ENCODE results near the gene ITPRIPL1. TPM values are rescaled to one million over a fixed set of nuclear protein-coding genes. Genes with fewer than 3 reads are reported as not detected.

Gene ITPRIPL1
- polyA plus RNA-seq, 1 donor from 2014 or later: not detected

- no peak overlapping the region for H3K9ac ChIP-seq (ENCODE audit: low read length)
Observed at GRCh38 chr2:96336873-96337272, 11.8 kb downstream of the ITPRIPL1 start.

DNA sequence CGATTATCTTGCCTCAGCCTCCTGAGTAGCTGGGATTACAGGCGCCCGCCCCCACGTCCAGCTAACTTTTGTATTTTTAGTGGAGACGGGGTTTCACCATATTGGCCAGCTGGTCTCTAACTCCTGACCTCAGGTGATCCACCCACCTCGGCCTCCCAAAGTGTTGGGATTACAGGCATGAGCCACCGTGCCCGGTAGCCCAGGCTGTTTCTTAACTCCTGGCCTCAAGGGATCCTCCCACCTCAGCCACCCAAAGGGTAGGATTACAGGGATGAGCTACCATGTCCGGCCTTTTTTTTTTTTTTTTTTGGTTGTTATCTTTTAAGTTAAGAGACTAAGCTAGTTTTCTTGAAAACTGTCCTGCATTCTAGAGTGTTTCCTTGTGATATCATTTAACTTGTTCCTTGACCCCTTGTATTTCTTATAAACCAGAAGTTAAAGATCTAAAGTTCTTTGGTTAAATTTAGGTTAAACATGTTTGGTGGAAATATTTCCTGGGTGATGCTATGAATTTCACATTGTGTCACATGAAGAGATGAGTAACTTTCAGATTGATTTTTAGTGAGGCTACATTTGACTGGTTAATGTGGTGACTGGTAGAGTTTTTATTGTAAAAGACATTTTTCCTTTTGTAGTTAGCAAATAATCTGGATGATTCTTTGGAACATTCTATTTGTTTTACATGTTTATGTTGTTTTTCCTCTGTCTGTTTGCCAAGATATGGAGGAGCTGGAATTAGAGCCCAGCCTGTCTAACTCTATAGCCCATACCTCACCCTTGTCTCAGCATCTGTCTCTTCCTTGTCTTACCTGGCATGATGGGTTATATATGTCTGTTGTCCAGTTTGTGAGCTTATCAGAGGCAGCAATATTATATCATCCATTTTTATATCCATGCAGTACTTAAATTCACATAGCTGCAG, 15.6 kb downstream of the ITPRIPL1 start:
- no peak overlapping the region for H3K4me3 ChIP-seq (ENCODE audit: low read length)
- H3K9me2 ChIP-seq (ENCODE audit: insufficient read depth, low read length): no peaks in the 10 kb centered on the region
- no peaks in the 10 kb centered on the region for H3F3A ChIP-seq (ENCODE audit: insufficient read depth, low read length, poor library complexity, severe bottlenecking)
- H3K79me2 ChIP-seq (replicated peaks; ENCODE audit: insufficient read depth, low read length): peaks cover 11% of the 10 kb centered on the region
- H3K27me3 ChIP-seq (ENCODE audit: insufficient read depth, low read depth, low read length): no peaks in the 10 kb centered on the region
- H3K36me3 ChIP-seq (ENCODE audit: insufficient read depth, low read length): no peaks in the 10 kb centered on the region
- H3K4me2 ChIP-seq (ENCODE audit: low read length): no peak overlapping the region
- no peaks in the 10 kb centered on the region for H4K20me1 ChIP-seq (ENCODE audit: insufficient read depth)
- no peak overlapping the region for H3K27ac ChIP-seq (ENCODE audit: low read length)
- no peak overlapping the region for H3K9ac ChIP-seq (ENCODE audit: low read length)
- H2AFZ ChIP-seq (ENCODE audit: low read depth, low read length): no peak overlapping the region
- H3K9me3 ChIP-seq (ENCODE audit: low read length): no peaks in the 10 kb centered on the region
- TF ChIP-seq REST (IDR thresholded peaks at IDR 0.05; ENCODE audit: borderline replicate concordance): no peak
- TF ChIP-seq TAF1 (IDR thresholded peaks at IDR 0.05; ENCODE audit: low read depth): no peak
- no peak for TF ChIP-seq MXI1 (conservative IDR thresholded peaks at IDR 0.05; ENCODE audit: poor library complexity, severe bottlenecking)
- TF ChIP-seq EP300 (conservative IDR thresholded peaks at IDR 0.05; ENCODE audit: poor library complexity, severe bottlenecking): no peak
- TF ChIP-seq EZH2 (IDR thresholded peaks at IDR 0.05; ENCODE audit: borderline replicate concordance, insufficient read depth, low read length, poor library complexity, severe bottlenecking): no peak
- no peak for TF ChIP-seq POLR2AphosphoS5 (IDR thresholded peaks at IDR 0.05)
- no peak for TF ChIP-seq SMC3 (conservative IDR thresholded peaks at IDR 0.05; ENCODE audit: poor library complexity)
- TF ChIP-seq RAD21 (conservative IDR thresholded peaks at IDR 0.05): no peak

More at GRCh38 chr2:96336873-96337272, 11.8 kb downstream of the ITPRIPL1 start:
- Histone ChIP-seq H2AFZ (ENCODE audit: low read depth, low read length) (no peak overlapping the region), H3K36me3 (ENCODE audit: insufficient read depth, low read length) (no peaks in the 10 kb centered on the region), H3F3A (ENCODE audit: insufficient read depth, low read length, poor library complexity, severe bottlenecking) (no peaks in the 10 kb centered on the region), H3K4me2 (ENCODE audit: low read length) (no peak overlapping the region), H3K4me3 (ENCODE audit: low read length) (no peak overlapping the region), H3K79me2 (replicated peaks; ENCODE audit: insufficient read depth, low read length) (peaks cover 11% of the 10 kb centered on the region), H3K9me3 (ENCODE audit: low read length) (no peaks in the 10 kb centered on the region), H3K27ac (ENCODE audit: low read length) (no peak overlapping the region), H3K9me2 (ENCODE audit: insufficient read depth, low read length) (no peaks in the 10 kb centered on the region), H3K27me3 (ENCODE audit: insufficient read depth, low read depth, low read length) (no peaks in the 10 kb centered on the region), H4K20me1 (ENCODE audit: insufficient read depth) (no peaks in the 10 kb centered on the region)
- TF ChIP-seq TAF1 (IDR thresholded peaks at IDR 0.05; ENCODE audit: low read depth): no peak
- TF ChIP-seq EP300 (conservative IDR thresholded peaks at IDR 0.05; ENCODE audit: poor library complexity, severe bottlenecking): no peak
- no peak for TF ChIP-seq MXI1 (conservative IDR thresholded peaks at IDR 0.05; ENCODE audit: poor library complexity, severe bottlenecking)
- no peak for TF ChIP-seq POLR2AphosphoS5 (IDR thresholded peaks at IDR 0.05)
- TF ChIP-seq RAD21 (conservative IDR thresholded peaks at IDR 0.05): no peak
- TF ChIP-seq CTCF (IDR thresholded peaks at IDR 0.05; ENCODE audit: poor library complexity, severe bottlenecking): no peak
- TF ChIP-seq REST (IDR thresholded peaks at IDR 0.05; ENCODE audit: borderline replicate concordance): no peak

Data from neural cell (in vitro differentiated cells).